ENCODE measurements around the gene UAP1L1.

DNA sequence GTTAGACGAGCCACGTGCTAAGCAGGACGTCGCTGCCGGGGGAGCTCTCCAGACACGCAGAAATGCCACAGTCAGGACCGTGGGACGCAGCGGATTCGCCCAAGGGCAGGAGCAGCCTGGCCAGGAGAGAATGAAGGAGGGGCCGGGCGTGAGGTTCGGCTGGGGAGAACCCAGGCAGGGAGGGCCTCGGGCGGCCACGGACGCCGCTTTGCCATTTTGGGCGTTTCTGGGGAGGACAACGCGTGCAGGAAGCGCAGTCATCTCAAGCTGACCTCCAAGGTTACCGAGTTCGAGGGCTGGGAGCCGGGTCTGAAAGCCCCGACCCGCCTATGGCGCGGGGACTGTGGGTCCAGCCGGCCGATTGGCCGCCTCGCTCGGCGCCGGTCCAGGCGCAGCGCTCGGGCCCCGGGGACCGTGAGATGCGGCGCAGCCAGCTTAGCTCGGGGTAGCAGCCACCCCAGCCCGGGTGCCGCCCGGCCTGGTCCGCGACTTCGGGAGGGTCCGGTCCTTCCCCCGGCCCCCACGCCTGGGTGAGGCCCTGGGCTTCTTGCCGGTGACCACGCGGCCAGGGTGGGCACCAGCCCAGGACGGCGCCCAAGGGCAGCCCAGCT is 8.7 kb downstream of the UAP1L1 start:
- TF ChIP-seq CTCF (IDR thresholded peaks at IDR 0.05) (no peak), POLR2A (IDR thresholded peaks at IDR 0.05) (no peak)
